Keratinocyte (primary cell): Measurements from ENCODE around the gene ALOX12B. TPM values are rescaled to one million over a fixed set of nuclear protein-coding genes. Genes with fewer than 3 reads are reported as not detected.

Experiments
- DNase-seq: peaks from one replicate; pipeline ENCODE4 v3.0.0-alpha.2; 2011; ENCODE audit warnings: low read depth, missing footprints, low spot score
- FAIRE-seq: peaks from 2 replicates; lab custom pipeline; 2011; peaks lifted over from hg19 to GRCh38; lab: Jason Lieb, UNC
- H2AFZ ChIP-seq: 2 replicates; pipeline ENCODE4 v1.6.0; 2012; ENCODE audit warnings: low read length, control low read depth, inconsistent platforms; ENCODE audit not compliant: control insufficient read depth
- H3K27ac ChIP-seq: 2 replicates; pipeline ENCODE4 v1.5.1; 2011; ENCODE audit warnings: low read length; ENCODE audit not compliant: control insufficient read depth, insufficient read depth
- H3K27me3 ChIP-seq: 3 replicates; pipeline ENCODE4 v1.6.0; 2011; ENCODE audit warnings: low read length; ENCODE audit not compliant: control insufficient read depth, insufficient read depth; ENCODE audit errors: extremely low read depth
- H3K36me3 ChIP-seq, 2 experiments: 2 replicates in 1 of 2; 3 replicates in 1 of 2; pipeline ENCODE4 v1.5.1; 2011; ENCODE audit warnings: low read length in 2 of 2, mild to moderate bottlenecking in 1 of 2; ENCODE audit not compliant: control insufficient read depth in 2 of 2, insufficient read depth in 2 of 2; ENCODE audit errors: extremely low read depth in 1 of 2
- H3K4me1 ChIP-seq: 3 replicates; pipeline ENCODE4 v1.5.1; 2011; ENCODE audit warnings: low read length; ENCODE audit not compliant: control insufficient read depth, insufficient read depth; ENCODE audit errors: extremely low read depth
- H3K4me2 ChIP-seq: 3 replicates; pipeline ENCODE4 v1.6.0; 2011; ENCODE audit warnings: low read depth, low read length; ENCODE audit not compliant: control insufficient read depth, insufficient read depth; ENCODE audit errors: extremely low read depth
- H3K4me3 ChIP-seq, 3 experiments: fragments of 200-600 bp in 1 of 3; sonication (generic) in 1 of 3; 2 replicates in 2 of 3; 3 replicates in 1 of 3; pipeline ENCODE4 v1.5.1; 2011 to 2016; ENCODE audit warnings: low read length in 3 of 3, mild to moderate bottlenecking in 3 of 3, control low read depth in 2 of 3, inconsistent platforms in 1 of 3, low read depth in 1 of 3, mixed read lengths in 1 of 3, mixed run types in 1 of 3, moderate library complexity in 1 of 3; ENCODE audit not compliant: control insufficient read depth in 2 of 3, insufficient read depth in 2 of 3; ENCODE audit errors: extremely low read depth in 1 of 3
- H3K79me2 ChIP-seq: 2 replicates; pipeline ENCODE4 v1.6.0; 2012; ENCODE audit warnings: low read length; ENCODE audit not compliant: control insufficient read depth, insufficient read depth
- H3K9ac ChIP-seq: 3 replicates; pipeline ENCODE4 v1.6.0; 2011; ENCODE audit warnings: low read length; ENCODE audit not compliant: control insufficient read depth, insufficient read depth; ENCODE audit errors: extremely low read depth
- H3K9me1 ChIP-seq: 3 replicates; pipeline ENCODE4 v1.6.0; 2011; ENCODE audit warnings: low read length; ENCODE audit not compliant: control insufficient read depth, insufficient read depth; ENCODE audit errors: extremely low read depth
- H3K9me3 ChIP-seq: 2 replicates; pipeline ENCODE4 v1.5.1; 2012; ENCODE audit warnings: low read depth, low read length; ENCODE audit not compliant: control insufficient read depth
- H4K20me1 ChIP-seq: 3 replicates; pipeline ENCODE4 v1.6.0; 2011; ENCODE audit warnings: low read length; ENCODE audit not compliant: control insufficient read depth, insufficient read depth; ENCODE audit errors: extremely low read depth
- EZH2 ChIP-seq: IDR thresholded peaks from one replicate; pipeline ENCODE4 v1.6.1; 2012; ENCODE audit warnings: inconsistent platforms, mild to moderate bottlenecking, low read length, moderate library complexity
- dilution Hi-C: fragments of 300-500 bp; cut with MboI; formaldehyde crosslinking; loops from one replicate; pipeline ENCODE4 v1.7.0; 2020; ENCODE audit warnings: low sequenced_read_pairs; ENCODE audit not compliant: extremely low pct_ligation_motif_present
- polyA plus RNA-seq, 5 experiments: library from polyadenylated mRNA; depleted of rRNA in 3 of 5; stranded (reverse) in 3 of 5; stranded (forward) in 1 of 5; unstranded in 1 of 5; fragments of >200 nt; gene quantifications; 1 replicate in 1 of 5; 2 replicates in 3 of 5; 3 replicates in 1 of 5; pipeline versions ENCODE4 v1.2.1 to v1.2.3, GENCODE V29; 2011 to 2012; ENCODE audit warnings: missing spikeins in 2 of 5, low read depth in 1 of 5, low replicate concordance in 1 of 5
- TF ChIP-seq, protein P1 (sequence below), 3 experiments: IDR thresholded peaks in 1 of 3; conservative IDR thresholded peaks in 1 of 3; optimal IDR thresholded peaks in 1 of 3; 2 replicates in 2 of 3; 3 replicates in 1 of 3; pipeline versions ENCODE3 to v1.5.1; 2011; ENCODE audit warnings: low read length in 3 of 3, mild to moderate bottlenecking in 3 of 3, moderate library complexity in 2 of 3, control low read depth in 1 of 3, inconsistent platforms in 1 of 3; ENCODE audit not compliant: insufficient read depth in 2 of 3; ENCODE audit errors: extremely low read depth in 1 of 3

ALOX12B gene
- polyA plus RNA-seq, 1 donor (not counting 4 experiments of a cell fraction or from before 2014, with no cell fraction given) = 0.47 TPM

DNA sequence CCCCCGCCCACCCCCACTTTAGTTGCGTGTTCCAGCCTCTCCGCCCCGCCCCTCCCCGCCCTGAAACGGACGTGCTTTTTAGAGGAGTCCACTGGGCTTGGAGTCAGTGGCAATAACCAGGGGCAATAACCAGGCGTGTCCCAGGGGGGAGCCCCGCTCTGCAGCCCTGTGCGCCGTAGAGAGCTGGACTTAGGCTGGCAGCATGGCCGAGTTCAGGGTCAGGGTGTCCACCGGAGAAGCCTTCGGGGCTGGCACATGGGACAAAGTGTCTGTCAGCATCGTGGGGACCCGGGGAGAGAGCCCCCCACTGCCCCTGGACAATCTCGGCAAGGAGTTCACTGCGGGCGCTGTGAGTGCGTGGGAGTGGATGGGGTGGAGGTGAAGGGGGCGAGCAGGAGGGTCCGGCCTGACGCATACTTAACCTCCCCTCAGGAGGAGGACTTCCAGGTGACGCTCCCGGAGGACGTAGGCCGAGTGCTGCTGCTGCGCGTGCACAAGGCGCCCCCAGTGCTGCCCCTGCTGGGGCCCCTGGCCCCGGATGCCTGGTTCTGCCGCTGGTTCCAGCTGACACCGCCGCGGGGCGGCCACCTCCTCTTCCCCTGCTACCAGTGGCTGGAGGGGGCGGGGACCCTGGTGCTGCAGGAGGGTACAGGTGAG lies 48.4 kb downstream of the ALOX12B start, which contains the start of gene ALOX15B:
Gene ALOX15B (plus strand): TSS at position 106 of the 657 bp plus-strand sequence. CDS start 97 bp downstream, at position 203.
- FAIRE-seq (no peak), DNase-seq (no peak)
- dilution Hi-C loops = no loop called here
- H3K79me2 ChIP-seq = no peaks in the 10 kb centered on the region
- no peaks in the 10 kb centered on the region for H3K9me3 ChIP-seq
- H2AFZ ChIP-seq = peak within 1 kb of the TSS; percentile 61
- peak within 1 kb of the TSS; percentile 57 to 69 (median 66) for H3K4me3 ChIP-seq
- no peaks in the 10 kb centered on the region for H3K27me3 ChIP-seq
- peak within 1 kb of the TSS; percentile 87 for H3K4me2 ChIP-seq
- peaks cover 0 to 7% of the 10 kb centered on the region in 2 experiments for H3K36me3 ChIP-seq
- no peaks in the 10 kb centered on the region for H4K20me1 ChIP-seq
- no peak for TF ChIP-seq EZH2
- TF ChIP-seq, protein P1, sequence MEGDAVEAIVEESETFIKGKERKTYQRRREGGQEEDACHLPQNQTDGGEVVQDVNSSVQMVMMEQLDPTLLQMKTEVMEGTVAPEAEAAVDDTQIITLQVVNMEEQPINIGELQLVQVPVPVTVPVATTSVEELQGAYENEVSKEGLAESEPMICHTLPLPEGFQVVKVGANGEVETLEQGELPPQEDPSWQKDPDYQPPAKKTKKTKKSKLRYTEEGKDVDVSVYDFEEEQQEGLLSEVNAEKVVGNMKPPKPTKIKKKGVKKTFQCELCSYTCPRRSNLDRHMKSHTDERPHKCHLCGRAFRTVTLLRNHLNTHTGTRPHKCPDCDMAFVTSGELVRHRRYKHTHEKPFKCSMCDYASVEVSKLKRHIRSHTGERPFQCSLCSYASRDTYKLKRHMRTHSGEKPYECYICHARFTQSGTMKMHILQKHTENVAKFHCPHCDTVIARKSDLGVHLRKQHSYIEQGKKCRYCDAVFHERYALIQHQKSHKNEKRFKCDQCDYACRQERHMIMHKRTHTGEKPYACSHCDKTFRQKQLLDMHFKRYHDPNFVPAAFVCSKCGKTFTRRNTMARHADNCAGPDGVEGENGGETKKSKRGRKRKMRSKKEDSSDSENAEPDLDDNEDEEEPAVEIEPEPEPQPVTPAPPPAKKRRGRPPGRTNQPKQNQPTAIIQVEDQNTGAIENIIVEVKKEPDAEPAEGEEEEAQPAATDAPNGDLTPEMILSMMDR (optimal IDR thresholded peaks at IDR 0.05 in 1 of 3, IDR thresholded peaks at IDR 0.05 in 1 of 3, conservative IDR thresholded peaks at IDR 0.05 in 1 of 3; ENCODE audit: extremely low read depth in 1 of 3, insufficient read depth in 2 of 3, low read length in 3 of 3) = peak in 1 of 3 experiments; percentile 2
- peaks cover 25% of the 10 kb centered on the region for H3K4me1 ChIP-seq
- no peak within 1 kb of the TSS for H3K27ac ChIP-seq
- no peaks in the 10 kb centered on the region for H3K9me1 ChIP-seq
- peak within 1 kb of the TSS; percentile 64 for H3K9ac ChIP-seq

- no peak overlapping the region for H3K4me3 ChIP-seq
- no peak overlapping the region for H2AFZ ChIP-seq
- H4K20me1 ChIP-seq = no peaks in the 10 kb centered on the region
- H3K9me1 ChIP-seq = no peaks in the 10 kb centered on the region
- dilution Hi-C loops = no loop called here
- H3K9ac ChIP-seq = no peak overlapping the region
- FAIRE-seq = no peak
- H3K4me2 ChIP-seq = no peak overlapping the region
- H3K27ac ChIP-seq = no peak overlapping the region
- H3K9me3 ChIP-seq = no peaks in the 10 kb centered on the region
- no peaks in the 10 kb centered on the region for H3K27me3 ChIP-seq
- H3K4me1 ChIP-seq = peaks cover 10% of the 10 kb centered on the region
- no peak for DNase-seq
- no peaks in the 10 kb centered on the region for H3K36me3 ChIP-seq
- H3K79me2 ChIP-seq = no peaks in the 10 kb centered on the region
- no peak for TF ChIP-seq EZH2
- TF ChIP-seq, protein P1 (optimal IDR thresholded peaks at IDR 0.05 in 1 of 3, IDR thresholded peaks at IDR 0.05 in 1 of 3, conservative IDR thresholded peaks at IDR 0.05 in 1 of 3; ENCODE audit: extremely low read depth in 1 of 3, insufficient read depth in 2 of 3, low read length in 3 of 3) = no peak
Measured at GRCh38 chr17:8032442-8032841, 55.1 kb downstream of the ALOX12B start.
